K562 (cell line): Measurements from ENCODE around the gene RGS9. TPM values are rescaled to one million over a fixed set of nuclear protein-coding genes. Genes with fewer than 3 reads are reported as not detected.

Experiments
- BCOR ChIP-seq: fragments of 450-650 bp; IDR thresholded peaks from 2 replicates; pipeline ENCODE4 v1.6.1; 2016
- BRCA1 ChIP-seq, 2 experiments: fragments of 450-650 bp in 1 of 2; sonication (generic) in 1 of 2; formaldehyde crosslinking in 1 of 2; IDR thresholded peaks; 2 replicates each; pipeline versions ENCODE4 v1.5.0 to v1.6.1; 2017 to 2020; ENCODE audit warnings: mild to moderate bottlenecking in 1 of 2, missing genetic modification reagents in 1 of 2
- CBFA2T3 ChIP-seq: fragments of 450-650 bp; IDR thresholded peaks from 2 replicates; pipeline ENCODE4 v1.6.1; 2017
- CCAR2 ChIP-seq: fragments of 200-400 bp; formaldehyde crosslinking; IDR thresholded peaks from 2 replicates; pipeline ENCODE4 v1.6.1; 2017; ENCODE audit warnings: mild to moderate bottlenecking, low read depth, low read length
- CREBBP ChIP-seq: IDR thresholded peaks from one replicate; pipeline ENCODE4 v1.6.1; 2012; ENCODE audit warnings: low read depth, mild to moderate bottlenecking, control low read depth, inconsistent platforms, low read length
- ETV5 ChIP-seq: sonication (generic); formaldehyde crosslinking; IDR thresholded peaks from 2 replicates; pipeline ENCODE4 v1.4.0; 2020; ENCODE audit warnings: low read depth, mild to moderate bottlenecking, missing genetic modification reagents
- IRF2 ChIP-seq: sonication (generic); formaldehyde crosslinking; IDR thresholded peaks from 2 replicates; pipeline ENCODE4 v1.8.1; 2022; ENCODE audit warnings: mild to moderate bottlenecking, missing genetic modification reagents
- KDM2B ChIP-seq: fragments of 250-450 bp; sonication (Bioruptor Pico); IDR thresholded peaks from 2 replicates; pipeline ENCODE4 v1.8.0; 2021; ENCODE audit warnings: mild to moderate bottlenecking, moderate library complexity
- PCBP1 ChIP-seq: fragments of 200-400 bp; formaldehyde crosslinking; IDR thresholded peaks from 2 replicates; pipeline ENCODE4 v1.6.1; 2018; ENCODE audit warnings: mild to moderate bottlenecking, low read depth, low read length; ENCODE audit not compliant: poor library complexity, severe bottlenecking
- RFX1 ChIP-seq: fragments of 450-650 bp; IDR thresholded peaks from 2 replicates; pipeline ENCODE4 v1.6.1; 2016; ENCODE audit warnings: mild to moderate bottlenecking, moderate library complexity
- THRAP3 ChIP-seq: fragments of 450-650 bp; IDR thresholded peaks from 2 replicates; pipeline ENCODE4 v1.6.1; 2016; ENCODE audit warnings: mild to moderate bottlenecking, inconsistent platforms, borderline replicate concordance
- ZNF778 ChIP-seq: fragments of 450-650 bp; formaldehyde crosslinking; IDR thresholded peaks from 2 replicates; pipeline ENCODE4 v1.4.0; 2020; ENCODE audit warnings: mild to moderate bottlenecking, moderate library complexity
- polyA plus RNA-seq, 8 experiments: library from polyadenylated mRNA; depleted of rRNA in 4 of 8; stranded (reverse) in 5 of 8; unstranded in 3 of 8; fragments of >200 nt; fragmentation: Nextera tagmentation in 2 of 8; fragmentation: Illumina TruSeq in 1 of 8; extraction: Ambion mirVana in 2 of 8; extraction: Trizol in 1 of 8; gene quantifications; 2 replicates each; pipeline versions ENCODE4 v1.2.1 to v1.2.3, GENCODE V29; 2011 to 2014; ENCODE audit warnings: inconsistent platforms in 1 of 8, missing spikeins in 1 of 8
- total RNA-seq, 7 experiments: library from RNA; depleted of rRNA in 6 of 7; stranded (reverse); fragments of >200 nt in 6 of 7; fragmentation: Illumina TruSeq in 2 of 7; extraction: Trizol in 2 of 7; gene quantifications; 2 replicates each; pipeline versions ENCODE4 v1.2.1 to v1.2.3, GENCODE V29; 2011 to 2021; ENCODE audit warnings: low replicate concordance in 1 of 7
- TF ChIP-seq, protein P1 (sequence below): fragments of 450-650 bp; IDR thresholded peaks from 2 replicates; pipeline ENCODE4 v1.6.1; 2017; ENCODE audit warnings: antibody characterized with exemption, mild to moderate bottlenecking
- TF ChIP-seq, protein P2 (sequence below): fragments of 450-650 bp; IDR thresholded peaks from 2 replicates; pipeline ENCODE4 v1.6.1; 2016; ENCODE audit warnings: missing biosample characterization, missing genetic modification characterization
- TF ChIP-seq, protein P3 (sequence below): fragments of 450-650 bp; IDR thresholded peaks from 2 replicates; pipeline ENCODE4 v1.6.1; 2014; ENCODE audit warnings: low read depth, mild to moderate bottlenecking, moderate library complexity, borderline replicate concordance
- TF ChIP-seq, protein P4 (sequence below): fragments of 450-650 bp; formaldehyde crosslinking; IDR thresholded peaks from 2 replicates; pipeline ENCODE4 v1.4.0; 2022; ENCODE audit warnings: missing genetic modification characterization

The RGS9 gene
- total and polyA plus RNA-seq, 9 of the 15 experiments (the other 6 are each of a cell fraction or from before 2014, with no cell fraction given), result 0.18 to 1.4 (median 0.55) TPM

DNA sequence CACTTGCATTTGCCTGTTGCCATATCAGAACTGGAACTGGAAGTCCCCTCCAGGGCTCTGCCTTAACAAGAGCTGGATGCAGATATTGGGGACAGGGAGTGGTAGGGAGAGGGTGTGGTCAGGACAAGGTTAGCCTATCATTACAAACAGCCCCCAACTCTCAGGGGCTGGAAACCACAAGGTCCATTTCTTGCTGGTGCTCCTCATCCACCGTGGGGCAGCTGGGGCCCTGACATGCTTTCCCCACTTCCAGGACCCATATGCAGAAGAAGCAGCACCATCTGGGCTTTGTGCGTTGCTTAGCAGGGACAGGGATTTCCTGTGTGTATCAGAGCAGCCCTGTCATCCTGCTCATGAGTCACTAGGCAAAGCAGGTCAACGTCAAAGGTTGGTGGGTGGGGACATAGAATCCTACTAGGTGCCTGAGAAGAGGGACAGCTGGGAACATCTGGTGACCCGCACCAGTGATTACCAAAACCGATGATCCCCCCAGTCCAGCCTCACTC is 26.9 kb downstream of the RGS9 start (continued):
- TF ChIP-seq CBFA2T3 (peak; percentile 43), ZNF778 (CRISPR knock-in tag) (no peak), CREBBP (no peak), CCAR2 (no peak), ETV5 (CRISPR knock-in tag) (no peak), KDM2B (no peak), IRF2 (no peak), PCBP1 (no peak), BCOR (no peak), THRAP3 (no peak), RFX1 (peak; percentile 55), BRCA1 (IDR thresholded peaks at IDR 0.05) (no peak), BRCA1 (CRISPR knock-in tag; IDR thresholded peaks at IDR 0.05) (no peak)
- TF ChIP-seq, protein P1, sequence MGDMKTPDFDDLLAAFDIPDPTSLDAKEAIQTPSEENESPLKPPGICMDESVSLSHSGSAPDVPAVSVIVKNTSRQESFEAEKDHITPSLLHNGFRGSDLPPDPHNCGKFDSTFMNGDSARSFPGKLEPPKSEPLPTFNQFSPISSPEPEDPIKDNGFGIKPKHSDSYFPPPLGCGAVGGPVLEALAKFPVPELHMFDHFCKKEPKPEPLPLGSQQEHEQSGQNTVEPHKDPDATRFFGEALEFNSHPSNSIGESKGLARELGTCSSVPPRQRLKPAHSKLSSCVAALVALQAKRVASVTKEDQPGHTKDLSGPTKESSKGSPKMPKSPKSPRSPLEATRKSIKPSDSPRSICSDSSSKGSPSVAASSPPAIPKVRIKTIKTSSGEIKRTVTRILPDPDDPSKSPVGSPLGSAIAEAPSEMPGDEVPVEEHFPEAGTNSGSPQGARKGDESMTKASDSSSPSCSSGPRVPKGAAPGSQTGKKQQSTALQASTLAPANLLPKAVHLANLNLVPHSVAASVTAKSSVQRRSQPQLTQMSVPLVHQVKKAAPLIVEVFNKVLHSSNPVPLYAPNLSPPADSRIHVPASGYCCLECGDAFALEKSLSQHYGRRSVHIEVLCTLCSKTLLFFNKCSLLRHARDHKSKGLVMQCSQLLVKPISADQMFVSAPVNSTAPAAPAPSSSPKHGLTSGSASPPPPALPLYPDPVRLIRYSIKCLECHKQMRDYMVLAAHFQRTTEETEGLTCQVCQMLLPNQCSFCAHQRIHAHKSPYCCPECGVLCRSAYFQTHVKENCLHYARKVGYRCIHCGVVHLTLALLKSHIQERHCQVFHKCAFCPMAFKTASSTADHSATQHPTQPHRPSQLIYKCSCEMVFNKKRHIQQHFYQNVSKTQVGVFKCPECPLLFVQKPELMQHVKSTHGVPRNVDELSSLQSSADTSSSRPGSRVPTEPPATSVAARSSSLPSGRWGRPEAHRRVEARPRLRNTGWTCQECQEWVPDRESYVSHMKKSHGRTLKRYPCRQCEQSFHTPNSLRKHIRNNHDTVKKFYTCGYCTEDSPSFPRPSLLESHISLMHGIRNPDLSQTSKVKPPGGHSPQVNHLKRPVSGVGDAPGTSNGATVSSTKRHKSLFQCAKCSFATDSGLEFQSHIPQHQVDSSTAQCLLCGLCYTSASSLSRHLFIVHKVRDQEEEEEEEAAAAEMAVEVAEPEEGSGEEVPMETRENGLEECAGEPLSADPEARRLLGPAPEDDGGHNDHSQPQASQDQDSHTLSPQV, result no peak
- TF ChIP-seq, protein P2, sequence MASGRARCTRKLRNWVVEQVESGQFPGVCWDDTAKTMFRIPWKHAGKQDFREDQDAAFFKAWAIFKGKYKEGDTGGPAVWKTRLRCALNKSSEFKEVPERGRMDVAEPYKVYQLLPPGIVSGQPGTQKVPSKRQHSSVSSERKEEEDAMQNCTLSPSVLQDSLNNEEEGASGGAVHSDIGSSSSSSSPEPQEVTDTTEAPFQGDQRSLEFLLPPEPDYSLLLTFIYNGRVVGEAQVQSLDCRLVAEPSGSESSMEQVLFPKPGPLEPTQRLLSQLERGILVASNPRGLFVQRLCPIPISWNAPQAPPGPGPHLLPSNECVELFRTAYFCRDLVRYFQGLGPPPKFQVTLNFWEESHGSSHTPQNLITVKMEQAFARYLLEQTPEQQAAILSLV (tag), result no peak
- TF ChIP-seq, protein P3, sequence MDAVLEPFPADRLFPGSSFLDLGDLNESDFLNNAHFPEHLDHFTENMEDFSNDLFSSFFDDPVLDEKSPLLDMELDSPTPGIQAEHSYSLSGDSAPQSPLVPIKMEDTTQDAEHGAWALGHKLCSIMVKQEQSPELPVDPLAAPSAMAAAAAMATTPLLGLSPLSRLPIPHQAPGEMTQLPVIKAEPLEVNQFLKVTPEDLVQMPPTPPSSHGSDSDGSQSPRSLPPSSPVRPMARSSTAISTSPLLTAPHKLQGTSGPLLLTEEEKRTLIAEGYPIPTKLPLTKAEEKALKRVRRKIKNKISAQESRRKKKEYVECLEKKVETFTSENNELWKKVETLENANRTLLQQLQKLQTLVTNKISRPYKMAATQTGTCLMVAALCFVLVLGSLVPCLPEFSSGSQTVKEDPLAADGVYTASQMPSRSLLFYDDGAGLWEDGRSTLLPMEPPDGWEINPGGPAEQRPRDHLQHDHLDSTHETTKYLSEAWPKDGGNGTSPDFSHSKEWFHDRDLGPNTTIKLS, result no peak
- TF ChIP-seq, protein P4, sequence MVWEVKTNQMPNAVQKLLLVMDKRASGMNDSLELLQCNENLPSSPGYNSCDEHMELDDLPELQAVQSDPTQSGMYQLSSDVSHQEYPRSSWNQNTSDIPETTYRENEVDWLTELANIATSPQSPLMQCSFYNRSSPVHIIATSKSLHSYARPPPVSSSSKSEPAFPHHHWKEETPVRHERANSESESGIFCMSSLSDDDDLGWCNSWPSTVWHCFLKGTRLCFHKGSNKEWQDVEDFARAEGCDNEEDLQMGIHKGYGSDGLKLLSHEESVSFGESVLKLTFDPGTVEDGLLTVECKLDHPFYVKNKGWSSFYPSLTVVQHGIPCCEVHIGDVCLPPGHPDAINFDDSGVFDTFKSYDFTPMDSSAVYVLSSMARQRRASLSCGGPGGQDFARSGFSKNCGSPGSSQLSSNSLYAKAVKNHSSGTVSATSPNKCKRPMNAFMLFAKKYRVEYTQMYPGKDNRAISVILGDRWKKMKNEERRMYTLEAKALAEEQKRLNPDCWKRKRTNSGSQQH (CRISPR knock-in tag), result no peak
